Islet of Langerhans (tissue), 1 donor: ENCODE measurements around the gene RNF213.

Source experiments
- FAIRE-seq: peaks from one replicate; lab custom pipeline; 2011; peaks lifted over from hg19 to GRCh38; lab: Jason Lieb, UNC

The RNF213 gene

DNA sequence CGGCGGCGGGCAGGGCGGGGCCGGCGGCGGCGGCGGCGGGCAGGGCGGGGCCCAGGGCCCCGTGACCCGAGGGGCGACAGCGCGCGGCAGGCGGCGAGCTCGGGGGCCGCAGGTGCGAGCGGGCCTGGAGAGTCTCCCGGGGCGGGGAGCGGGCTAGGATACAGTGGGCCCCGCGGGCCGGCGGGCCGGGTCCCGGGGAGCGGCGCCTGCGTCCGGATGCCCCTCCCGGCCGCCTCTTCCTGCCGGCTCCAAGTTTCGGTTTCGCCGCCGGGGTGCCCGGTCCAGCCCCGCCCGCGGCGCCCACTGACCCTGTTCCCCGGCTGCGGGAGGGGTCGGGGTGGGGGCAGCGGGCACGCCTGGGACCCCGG lies at the start of gene RNF213:
RNF213 (plus strand) TSS at position 62 of the 368 bp plus-strand sequence. CDS start 2,830 bp downstream, outside the sequence.
- no peak for FAIRE-seq

DNA sequence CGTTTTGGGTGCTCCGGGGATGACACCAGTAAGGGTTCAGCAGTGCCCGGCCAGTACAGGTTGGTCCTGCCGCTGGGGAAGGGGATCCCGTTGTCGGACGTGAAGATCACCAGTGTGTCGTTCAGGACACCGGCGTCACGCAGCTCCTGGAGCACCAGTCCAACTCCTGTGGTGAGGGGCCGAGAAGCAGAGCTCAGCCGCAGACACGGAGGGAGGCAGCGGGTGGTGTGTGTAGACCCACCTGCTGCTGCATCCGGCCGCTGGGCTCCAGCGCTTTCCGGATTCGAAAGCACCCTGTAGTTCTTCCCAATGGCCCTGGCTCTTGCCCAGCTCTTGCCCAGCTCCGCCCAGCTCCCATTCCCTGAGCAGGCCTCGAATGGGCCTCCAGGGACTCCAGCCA lies 48.5 kb upstream of the RNF213 start:
- no peak for FAIRE-seq

DNA sequence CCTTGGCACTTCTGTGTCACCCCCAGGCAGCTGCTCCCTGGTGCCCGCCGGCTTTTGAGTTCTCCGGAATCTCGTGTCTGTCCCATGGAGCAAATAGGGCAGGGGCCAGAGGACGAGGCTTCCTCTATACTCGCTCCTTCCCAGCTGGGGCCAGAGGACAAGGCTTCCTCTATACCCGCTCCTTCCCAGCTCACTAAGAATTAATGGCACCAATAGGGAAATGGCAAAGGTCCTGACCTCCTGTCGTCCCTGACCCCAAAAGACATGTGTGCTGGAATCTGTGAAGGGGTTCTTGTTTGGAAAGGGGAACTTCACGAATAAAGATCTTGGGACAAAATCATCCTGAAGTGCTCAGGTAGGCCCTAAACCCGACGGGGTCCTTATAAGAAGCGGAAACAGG lies 48.1 kb upstream of the RNF213 start:
- no peak for FAIRE-seq

DNA sequence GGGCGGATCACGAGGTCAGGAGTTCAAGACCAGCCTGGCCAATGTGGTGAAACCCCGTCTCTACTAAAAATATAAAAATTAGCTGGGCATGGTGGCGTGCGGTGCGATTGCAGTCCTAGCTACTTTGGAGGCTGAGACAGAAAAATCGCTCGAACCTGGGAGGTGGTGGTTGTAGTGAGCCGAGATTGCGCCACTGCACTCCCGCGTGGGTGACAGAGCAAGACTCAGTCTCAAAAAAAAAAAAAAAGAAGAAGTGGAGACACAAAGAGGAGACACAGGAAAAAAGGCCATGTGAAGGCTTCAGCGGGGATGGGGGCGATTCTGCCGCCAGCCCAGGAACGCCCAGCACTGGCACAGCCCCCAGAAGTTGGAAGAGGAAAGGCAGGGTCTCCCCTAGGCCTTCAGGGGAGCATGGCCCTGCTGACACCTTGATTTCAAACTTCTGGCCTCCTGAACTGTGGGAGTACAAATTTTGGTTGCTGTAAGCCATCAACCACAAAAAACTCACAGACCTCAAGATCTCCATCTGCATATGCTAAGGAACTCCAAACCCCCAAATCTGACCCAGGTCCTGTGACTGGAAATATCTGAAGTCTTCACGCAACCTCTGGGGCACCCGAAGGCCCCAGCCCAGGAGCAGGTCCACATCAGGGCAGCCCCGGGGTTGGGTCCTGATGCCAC lies 47.5 kb upstream of the RNF213 start:
- FAIRE-seq, result no peak

DNA sequence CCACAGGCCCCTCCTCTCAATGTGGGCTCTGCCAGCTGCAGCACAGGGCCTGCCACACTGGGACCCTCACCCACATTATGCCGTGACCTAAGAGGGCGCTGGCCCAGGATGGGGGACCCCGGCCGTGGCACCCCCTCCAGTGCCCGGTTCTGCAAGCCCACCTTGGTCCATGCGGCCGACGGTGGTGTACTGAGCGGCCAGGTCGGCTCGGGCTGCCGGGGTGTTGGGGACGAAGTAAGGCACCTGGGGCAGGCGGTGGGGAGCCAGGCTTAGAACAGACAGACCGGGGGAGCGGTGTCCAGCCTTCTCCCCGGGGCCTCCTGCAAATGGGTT lies 47.0 kb upstream of the RNF213 start:
- no peak for FAIRE-seq

DNA sequence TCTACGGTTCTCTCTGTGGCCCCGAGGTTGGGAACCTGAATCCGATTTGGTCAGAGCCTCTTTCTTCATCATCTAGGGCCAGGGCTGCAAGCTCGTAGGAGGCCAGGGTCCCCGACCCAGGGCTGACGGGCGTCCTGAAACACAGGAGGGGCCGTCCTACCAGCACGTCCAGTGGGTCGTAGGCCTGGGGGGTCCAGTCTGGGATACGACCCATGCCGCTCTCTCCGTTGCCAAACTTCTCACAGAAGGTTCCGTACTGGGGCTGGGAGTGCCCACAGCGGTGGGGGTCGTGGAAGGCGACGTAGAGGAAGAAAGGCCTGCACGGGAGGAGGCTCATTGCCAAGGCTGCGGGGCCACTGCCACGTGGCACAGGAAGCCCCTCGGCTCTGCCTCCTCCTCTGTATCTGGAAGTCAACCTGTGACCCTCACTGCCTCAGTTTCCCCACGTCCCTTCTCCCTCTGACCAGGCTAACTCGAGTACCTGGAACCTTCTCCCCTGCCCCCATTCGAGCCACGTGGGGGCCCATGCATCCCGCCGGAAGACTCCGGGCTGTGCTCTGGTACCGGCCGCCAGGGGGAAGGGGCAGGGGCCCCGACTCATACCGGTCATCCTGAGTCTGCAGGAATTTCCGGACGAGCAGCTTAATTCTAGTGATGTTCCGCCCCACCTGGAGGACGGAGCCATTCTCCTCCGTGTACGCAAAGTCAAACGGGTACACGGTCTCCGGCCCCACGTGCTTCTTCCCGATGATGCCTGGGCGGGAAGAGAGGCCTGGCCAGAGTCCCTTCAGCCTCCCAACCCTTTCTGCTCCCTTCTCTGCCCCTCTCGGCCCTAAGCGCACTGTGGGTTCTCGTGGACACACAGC lies 46.4 kb upstream of the RNF213 start:
- FAIRE-seq, result no peak

DNA sequence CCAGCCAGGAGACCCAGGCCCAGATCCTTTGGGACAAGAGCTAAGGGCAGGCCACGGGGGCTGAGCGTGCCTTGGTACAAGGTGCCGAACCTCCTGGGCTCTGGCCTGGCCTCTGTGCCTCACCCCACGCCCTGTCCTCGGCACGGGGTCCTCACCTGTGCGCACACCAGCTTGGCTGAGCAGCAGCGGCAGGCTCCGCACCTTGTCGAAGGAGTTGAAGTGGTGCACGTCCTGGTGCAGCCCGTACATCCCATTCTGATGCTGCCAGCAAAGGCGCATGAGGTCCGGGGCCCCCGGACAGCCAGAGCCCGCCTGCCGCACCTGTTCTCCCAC lies 45.8 kb upstream of the RNF213 start:
- no peak for FAIRE-seq

DNA sequence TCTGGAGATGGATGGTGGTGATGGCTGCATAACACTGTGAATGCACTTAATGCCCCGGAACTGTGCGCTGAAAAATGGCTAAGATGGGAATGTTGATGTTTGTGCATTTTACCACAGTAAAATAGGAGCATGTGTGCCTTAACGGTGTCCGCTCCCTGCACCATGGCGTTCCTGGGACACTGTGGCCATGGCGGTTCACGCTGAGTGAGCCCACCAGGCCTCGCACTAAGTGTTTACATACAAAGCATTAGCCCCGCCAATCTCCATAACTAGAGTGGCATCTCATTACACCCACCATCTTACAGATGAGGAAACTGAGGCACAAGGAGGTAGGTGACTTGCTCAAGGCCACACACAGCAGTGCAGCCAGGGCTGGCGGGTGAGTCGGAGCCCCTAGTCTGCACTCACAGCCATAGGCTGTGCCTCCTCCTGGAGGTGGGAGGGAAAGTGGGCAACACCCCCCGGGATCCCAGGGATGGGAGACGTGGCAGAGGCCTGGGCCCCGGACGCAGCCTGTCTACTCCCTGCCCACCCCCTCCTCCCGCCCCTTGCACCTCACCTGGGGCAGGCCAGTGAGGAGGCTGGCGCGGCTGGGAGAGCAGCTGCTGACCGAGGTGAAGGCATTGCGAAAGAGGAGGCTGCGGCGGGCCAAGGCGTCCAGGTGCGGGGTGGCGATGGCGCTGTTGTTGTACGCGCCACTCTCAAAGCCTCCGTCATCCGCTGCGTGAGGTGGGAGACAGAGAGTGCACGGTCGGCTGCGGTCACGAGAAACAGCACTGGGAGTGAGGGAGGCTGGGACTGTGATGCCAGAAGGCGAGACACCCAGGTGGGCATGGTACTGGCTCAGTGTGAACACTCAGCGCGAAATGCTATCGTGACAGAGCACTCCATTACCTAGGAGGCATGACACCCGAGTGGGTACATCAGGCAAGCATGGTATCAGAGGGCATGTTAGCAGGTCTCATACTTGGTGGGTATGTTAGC lies 43.9 kb upstream of the RNF213 start:
- FAIRE-seq, result no peak

DNA sequence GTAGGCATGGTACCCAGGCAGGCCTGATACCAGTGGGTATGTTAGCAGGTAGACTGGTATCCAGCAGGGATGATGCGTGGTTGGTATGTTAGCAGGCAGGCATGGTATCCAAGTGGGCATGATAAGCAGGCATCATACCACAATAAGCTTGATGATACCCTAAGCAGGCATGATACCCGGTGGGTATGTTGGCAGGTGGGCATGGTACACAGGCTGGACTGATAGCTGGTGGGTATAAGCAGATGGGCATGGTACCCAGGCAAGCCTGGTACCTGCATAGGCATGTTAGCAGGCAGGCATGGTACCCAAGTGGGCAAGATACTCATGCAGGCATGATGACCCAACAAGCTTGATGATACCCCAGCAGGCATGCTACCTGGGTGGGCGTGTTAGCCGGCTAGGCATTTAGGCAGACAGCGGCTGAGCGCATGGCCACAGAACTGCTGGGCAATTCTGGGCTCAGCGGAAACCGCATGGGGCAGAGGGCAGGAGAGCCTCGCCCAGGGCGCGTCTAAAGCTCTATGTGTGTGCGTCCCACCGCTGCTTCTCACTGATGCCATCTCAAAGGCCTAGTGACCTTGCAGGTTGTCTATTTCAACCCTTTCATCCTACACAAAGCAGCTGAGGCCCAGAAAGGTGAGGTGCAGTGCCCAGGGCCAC lies 42.8 kb upstream of the RNF213 start:
- FAIRE-seq, result no peak

DNA sequence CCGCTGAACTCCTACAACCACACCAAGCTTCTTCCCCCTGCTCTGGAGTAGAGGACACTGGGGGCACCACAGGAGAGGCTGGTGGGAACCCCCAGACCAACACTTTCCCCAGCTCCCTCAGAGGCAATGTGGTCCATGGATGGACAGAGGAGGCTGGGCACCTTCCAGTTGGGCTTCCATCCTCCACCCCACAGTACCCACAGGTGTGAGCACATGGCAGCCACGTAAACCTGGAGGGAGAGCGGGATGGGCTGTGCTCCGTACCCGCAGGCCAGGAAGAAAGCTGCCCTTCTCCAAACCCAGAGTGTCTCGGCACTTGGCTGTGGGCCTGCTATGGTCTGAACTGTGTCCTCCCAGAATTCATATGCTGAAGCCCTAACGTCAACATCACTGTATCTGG lies 42.3 kb upstream of the RNF213 start:
- no peak for FAIRE-seq

DNA sequence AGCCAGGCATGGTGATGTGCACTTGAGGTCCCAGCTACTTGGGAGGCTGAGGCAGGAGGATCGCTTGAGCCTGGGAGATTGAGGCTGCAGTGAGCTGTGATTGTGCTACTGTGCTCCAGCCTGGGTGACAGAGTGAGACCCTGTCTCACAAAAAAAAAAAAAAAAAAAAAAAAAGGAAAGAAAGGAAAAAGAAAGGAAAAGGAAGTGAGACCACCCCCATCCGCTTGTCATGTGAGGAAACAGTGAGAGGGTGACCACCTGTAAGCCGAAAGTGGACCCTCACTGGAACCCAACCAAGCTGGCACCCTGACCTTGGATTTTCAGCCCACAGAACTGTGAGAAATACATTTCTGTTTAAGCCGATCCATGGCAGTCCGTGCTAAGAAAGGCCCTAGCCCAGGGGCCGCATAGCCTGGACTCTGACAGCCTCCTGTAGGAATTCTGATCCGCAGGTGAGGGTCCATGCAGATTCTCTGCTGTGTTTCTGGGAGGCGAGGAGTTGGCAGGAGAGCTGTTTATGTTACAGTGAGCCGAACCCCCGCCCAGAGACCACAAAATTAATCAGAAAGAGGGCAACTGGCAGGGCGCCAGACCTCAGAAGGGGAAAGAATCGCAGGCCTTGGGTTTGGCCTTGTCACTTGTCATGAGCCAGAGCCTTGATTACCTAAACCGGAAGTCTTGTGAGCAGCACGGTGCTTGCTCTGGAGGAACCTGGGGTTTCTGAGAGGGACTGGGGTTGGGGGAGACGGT lies 41.5 kb upstream of the RNF213 start:
- FAIRE-seq, result no peak

DNA sequence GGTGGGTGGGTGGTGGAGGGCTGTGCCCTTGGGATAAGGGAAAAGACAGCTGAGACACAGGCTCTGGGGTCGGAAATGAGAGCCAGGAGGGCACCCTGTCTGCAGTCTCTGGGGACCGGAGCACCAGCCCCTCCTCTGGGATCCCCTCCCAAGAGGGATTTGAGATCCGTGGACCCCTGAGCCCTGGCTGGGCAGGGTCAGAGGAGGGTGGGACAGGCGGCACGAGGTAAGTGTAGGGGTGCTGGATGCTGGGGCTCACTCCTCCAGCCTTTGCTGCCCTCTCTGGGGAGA lies 40.9 kb upstream of the RNF213 start:
- no peak for FAIRE-seq

DNA sequence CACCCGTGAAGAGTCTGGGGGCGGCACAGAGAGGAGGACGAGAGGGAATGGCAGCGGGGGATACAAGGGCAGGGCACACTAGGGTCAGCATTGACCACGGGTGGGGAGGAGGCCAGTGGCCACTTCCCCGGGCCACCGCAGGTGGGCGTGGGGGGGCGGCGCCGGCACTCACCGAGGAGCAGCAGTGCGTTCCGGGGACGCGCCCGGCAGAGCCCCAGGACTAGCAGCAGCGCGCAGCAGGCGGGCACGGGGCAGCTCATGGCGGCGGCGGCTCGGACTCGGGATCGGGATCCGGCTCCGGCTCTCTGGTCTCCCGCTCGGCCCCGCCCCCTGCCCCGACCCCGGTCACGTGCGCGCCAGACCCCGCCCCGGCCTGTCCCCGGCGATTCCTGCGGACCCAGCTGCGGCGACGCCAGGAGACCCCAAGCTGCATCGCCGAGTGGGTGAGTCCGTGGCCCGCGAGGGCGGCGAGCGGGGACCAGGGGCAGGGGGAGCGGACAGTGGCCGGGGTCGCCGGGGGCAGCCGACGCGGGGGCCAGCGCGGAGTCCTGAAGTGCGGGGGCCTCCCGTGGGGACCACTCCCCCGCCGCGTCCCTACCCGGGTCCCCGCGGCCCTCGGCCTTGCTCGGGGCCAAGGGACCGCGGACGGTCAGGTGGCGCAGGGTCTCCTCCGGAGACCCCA lies 40.5 kb upstream of the RNF213 start, which contains the start of the genes SGSH and SLC26A11:
SGSH (minus strand) TSS at position 280 of the 682 bp plus-strand sequence; CDS start at position 260, 20 bp downstream.
SLC26A11 (plus strand) TSS at position 374 of the 682 bp plus-strand sequence. CDS start 1,134 bp downstream, outside the sequence.
- FAIRE-seq, result no peak

DNA sequence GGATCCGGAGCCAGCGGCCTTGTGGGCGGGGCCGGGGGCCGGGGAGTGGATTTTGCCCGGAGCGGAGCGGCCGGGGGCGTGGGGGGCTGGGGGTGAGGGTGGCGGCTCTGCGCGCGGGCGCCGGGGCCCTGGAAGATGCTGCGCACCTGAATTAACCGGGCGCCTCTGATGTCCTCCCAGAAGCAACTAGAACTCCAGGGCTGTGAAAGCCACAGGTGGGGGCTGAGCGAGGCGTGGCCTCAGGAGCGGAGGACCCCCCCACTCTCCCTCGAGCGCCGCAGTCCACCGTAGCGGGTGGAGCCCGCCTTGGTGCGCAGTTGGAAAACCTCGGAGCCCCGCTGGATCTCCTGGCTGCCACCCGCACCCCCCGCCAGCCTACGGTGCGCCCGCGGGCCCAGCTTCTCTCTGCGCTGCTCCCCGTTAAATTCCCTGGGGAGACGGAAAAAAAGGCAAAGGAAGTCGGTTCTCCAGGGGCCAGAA lies 39.9 kb upstream of the RNF213 start:
- no peak for FAIRE-seq

DNA sequence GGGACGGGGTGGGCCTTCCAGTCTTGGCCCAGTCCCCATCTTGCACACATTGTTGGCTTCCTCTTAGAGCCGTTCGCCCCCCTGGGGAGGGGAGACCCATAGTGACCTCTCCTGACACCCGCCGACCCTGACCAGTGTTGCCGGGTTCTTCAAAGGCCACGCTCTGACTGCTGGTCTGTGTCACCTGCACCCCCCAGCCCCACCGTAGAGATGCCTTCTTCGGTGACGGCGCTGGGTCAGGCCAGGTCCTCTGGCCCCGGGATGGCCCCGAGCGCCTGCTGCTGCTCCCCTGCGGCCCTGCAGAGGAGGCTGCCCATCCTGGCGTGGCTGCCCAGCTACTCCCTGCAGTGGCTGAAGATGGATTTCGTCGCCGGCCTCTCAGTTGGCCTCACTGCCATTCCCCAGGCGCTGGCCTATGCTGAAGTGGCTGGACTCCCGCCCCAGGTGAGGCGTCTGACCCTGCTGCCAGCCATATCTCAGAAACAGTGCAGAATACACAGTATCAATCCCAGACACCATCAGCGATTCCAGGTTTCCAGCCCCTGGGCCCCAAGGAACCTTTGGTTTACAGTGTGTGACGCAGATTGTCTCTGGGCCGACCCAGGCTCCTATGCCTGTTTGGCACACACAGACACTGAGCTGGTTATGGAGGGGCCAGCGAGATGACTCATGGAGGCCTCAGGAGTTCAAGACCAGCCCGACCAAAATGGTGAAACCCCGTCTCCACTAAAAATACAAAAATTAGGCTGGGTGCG lies 39.1 kb upstream of the RNF213 start:
- FAIRE-seq, result no peak

DNA sequence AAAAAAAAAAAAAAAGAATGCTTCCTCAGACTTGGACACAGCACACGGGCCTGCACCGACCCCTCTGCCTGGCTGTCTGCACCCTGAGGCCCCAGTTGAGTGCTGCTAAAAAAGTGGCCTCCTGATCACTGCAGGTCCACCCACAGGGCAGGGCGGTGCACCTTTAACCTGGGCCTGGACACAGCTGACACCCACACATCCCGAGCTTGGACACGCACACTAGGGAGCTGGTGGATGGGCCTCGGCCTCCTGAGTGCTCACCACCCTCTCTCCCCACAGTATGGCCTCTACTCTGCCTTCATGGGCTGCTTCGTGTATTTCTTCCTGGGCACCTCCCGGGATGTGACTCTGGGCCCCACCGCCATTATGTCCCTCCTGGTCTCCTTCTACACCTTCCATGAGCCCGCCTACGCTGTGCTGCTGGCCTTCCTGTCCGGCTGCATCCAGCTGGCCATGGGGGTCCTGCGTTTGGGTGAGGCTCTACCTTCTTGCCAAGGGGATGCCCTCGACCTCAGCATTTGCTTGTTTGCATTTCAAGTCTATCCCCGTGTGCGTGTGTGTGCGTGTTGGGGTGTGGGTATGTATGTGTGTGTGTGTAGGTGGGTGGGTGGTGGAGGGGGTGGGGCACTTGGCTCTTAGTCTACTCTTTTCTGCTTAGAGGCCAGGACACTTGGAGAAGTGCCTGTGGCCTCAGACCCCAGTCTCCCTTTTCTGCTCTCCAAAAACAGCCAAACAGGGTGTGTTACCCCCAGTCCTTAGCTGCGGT lies 38.1 kb upstream of the RNF213 start:
- no peak for FAIRE-seq

DNA sequence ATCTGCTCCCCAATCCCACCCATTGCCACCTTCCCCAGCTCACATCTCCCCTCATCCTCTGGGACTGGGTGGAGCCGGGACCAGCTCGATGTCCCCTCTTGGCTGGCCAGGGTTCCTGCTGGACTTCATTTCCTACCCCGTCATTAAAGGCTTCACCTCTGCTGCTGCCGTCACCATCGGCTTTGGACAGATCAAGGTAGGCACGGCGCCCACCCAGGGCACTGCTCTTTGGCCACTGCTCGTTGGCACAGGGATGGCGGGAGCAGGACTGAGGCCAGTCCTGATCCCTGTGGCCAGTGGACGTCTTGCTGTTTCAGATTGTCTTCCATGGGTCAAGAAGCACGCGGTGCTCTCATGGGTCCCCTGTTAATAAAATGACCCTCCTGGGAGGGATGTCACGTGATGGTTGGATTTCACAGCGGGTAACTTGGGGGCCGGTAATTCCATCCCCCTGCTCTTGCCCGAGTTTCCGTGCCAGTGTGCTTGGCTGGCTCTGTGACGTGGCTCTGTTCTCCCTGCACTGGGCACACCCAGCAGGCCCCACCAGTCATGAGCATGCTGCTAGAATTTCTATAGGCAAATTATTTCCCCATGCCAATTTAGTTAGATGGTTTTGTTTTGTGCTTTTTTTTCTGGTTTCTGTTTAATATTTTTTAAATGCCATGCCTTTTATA lies 37.4 kb upstream of the RNF213 start:
- FAIRE-seq, result no peak

DNA sequence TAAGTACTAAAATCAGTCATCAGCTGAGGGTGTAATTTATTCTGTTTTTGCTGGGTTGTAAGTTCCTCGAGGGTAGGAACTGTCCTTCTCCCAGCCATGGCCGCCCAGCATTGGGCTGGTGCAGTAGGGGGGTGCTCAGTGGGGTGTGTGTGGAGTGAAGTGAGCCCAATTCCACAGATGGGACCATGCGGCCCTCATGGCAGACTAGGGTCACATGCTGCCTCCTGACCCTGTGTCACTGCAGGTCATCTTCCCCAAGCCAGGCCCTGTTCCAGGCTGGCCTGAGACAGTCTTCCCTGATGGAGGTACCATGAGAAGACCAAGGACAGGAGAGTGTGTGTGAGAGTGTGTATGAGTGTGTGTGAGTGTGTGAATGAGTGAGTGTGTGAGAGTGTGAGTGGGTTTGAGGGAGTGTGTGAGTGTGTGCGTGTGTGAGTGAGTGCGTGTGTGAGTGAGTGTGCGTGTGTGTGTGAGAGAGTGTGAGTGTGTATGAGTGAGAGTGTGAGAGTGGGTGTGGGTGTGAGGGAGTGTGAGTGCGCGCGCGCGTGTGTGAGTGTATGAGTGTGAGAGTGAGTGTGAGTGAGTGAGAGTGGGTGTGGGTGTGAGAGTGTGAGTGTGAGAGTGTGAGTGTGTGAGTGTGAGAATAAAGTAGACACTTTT lies 36.7 kb upstream of the RNF213 start:
- no peak for FAIRE-seq
